GM12878 (cell line): ENCODE data around the gene RNF166.

Experiments used
- CREB1 ChIP-seq: IDR thresholded peaks from 2 replicates; pipeline ENCODE4 v1.6.1; 2012; ENCODE audit warnings: low read depth, mild to moderate bottlenecking, inconsistent platforms
- CTCF ChIP-seq, 3 experiments: IDR thresholded peaks in 2 of 3; conservative IDR thresholded peaks in 1 of 3; 2 replicates each; pipeline ENCODE4 v1.5.1; 2011; ENCODE audit warnings: low read depth in 3 of 3, low read length in 3 of 3, mild to moderate bottlenecking in 3 of 3, control low read depth in 2 of 3, moderate library complexity in 2 of 3, inconsistent platforms in 1 of 3, mixed read lengths in 1 of 3; ENCODE audit not compliant: control insufficient read depth in 2 of 3, insufficient read depth in 1 of 3; ENCODE audit errors: extremely low read depth in 1 of 3
- FOXK2 ChIP-seq: fragments of 450-650 bp; IDR thresholded peaks from 2 replicates; pipeline ENCODE4 v1.6.1; 2017; ENCODE audit warnings: mild to moderate bottlenecking, moderate library complexity
- FOXM1 ChIP-seq: IDR thresholded peaks from 2 replicates; pipeline ENCODE4 v1.6.1; 2012; ENCODE audit warnings: low read depth, mild to moderate bottlenecking, inconsistent platforms, low read length, moderate library complexity
- HDAC6 ChIP-seq: fragments of 200-600 bp; sonication (generic); IDR thresholded peaks from one replicate; pipeline ENCODE4 v1.8.0; 2017; ENCODE audit warnings: antibody characterized with exemption; ENCODE audit not compliant: unreplicated experiment
- JUND ChIP-seq: IDR thresholded peaks from 2 replicates; pipeline ENCODE4 v1.6.1; 2012; ENCODE audit warnings: low read depth, mild to moderate bottlenecking, low read length, improper control_type of control experiment, moderate library complexity
- MTA3 ChIP-seq: IDR thresholded peaks from 2 replicates; pipeline ENCODE4 v1.6.1; 2012; ENCODE audit warnings: low read length, inconsistent platforms, borderline replicate concordance
- RCOR1 ChIP-seq: conservative IDR thresholded peaks from 2 replicates; pipeline ENCODE4 v1.6.1; 2012; ENCODE audit warnings: low read depth, low read length, improper control_type of control experiment
- TAF1 ChIP-seq: IDR thresholded peaks from 2 replicates; pipeline ENCODE4 v1.6.1; 2011; ENCODE audit warnings: mild to moderate bottlenecking, low read depth, low read length, borderline replicate concordance
- ZBTB11 ChIP-seq: fragments of 450-650 bp; formaldehyde crosslinking; IDR thresholded peaks from 2 replicates; pipeline ENCODE4 v1.5.0; 2022; ENCODE audit warnings: mild to moderate bottlenecking, missing genetic modification characterization
- ZNF622 ChIP-seq: fragments of 450-650 bp; IDR thresholded peaks from 2 replicates; pipeline ENCODE4 v1.6.1; 2017; ENCODE audit warnings: mild to moderate bottlenecking, inconsistent platforms
- ZZZ3 ChIP-seq: IDR thresholded peaks from 2 replicates; pipeline ENCODE4 v1.6.1; 2011; ENCODE audit warnings: low read depth; ENCODE audit not compliant: control insufficient read depth, insufficient read length

- TF ChIP-seq CTCF (IDR thresholded peaks at IDR 0.05 in 2 of 3, conservative IDR thresholded peaks at IDR 0.05 in 1 of 3; ENCODE audit: control insufficient read depth in 2 of 3, extremely low read depth in 1 of 3, insufficient read depth in 1 of 3, low read depth in 3 of 3, low read length in 3 of 3) (no peak), HDAC6 (no peak), JUND (no peak), ZNF622 (no peak), ZBTB11 (no peak), TAF1 (no peak), ZZZ3 (no peak), MTA3 (no peak), FOXK2 (no peak), FOXM1 (no peak), CREB1 (no peak), RCOR1 (no peak)
Observed at GRCh38 chr16:88655733-88656281, 50.4 kb downstream of the RNF166 start.
